ENCODE results near the gene OR10A5. TPM values are rescaled to one million over a fixed set of nuclear protein-coding genes. Genes with fewer than 3 reads are reported as not detected.

The OR10A5 gene
- total and polyA plus RNA-seq, 2 experiments from 2014 or later: 0.37 TPM; not detected in 1

DNA sequence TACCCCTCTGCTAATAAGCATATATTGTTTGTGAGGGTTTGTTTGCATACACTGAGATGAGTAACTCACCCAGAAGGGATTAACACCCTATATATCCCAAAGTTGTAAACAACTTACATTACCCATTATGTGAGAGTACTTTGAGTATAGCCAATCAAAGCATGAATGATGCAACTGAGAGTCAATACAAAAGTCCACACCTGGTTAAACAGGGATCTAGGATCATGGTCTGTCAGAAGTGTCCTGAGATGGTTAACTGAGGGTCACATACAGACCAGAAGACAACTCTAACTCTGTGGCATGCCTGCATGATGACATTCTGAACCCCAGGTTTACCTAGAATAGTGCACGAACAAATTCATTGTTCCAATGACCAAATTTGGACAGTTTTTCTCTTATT is 17.4 kb upstream of the OR10A5 start:
- no peaks in the 10 kb centered on the region for H4K20me1 ChIP-seq (replicated peaks; ENCODE audit: insufficient read depth)
- H3K36me3 Mint-ChIP-seq (ENCODE audit: low read depth): no peaks in the 10 kb centered on the region
- no peak overlapping the region for H2AFZ ChIP-seq
- TF ChIP-seq, protein P1, sequence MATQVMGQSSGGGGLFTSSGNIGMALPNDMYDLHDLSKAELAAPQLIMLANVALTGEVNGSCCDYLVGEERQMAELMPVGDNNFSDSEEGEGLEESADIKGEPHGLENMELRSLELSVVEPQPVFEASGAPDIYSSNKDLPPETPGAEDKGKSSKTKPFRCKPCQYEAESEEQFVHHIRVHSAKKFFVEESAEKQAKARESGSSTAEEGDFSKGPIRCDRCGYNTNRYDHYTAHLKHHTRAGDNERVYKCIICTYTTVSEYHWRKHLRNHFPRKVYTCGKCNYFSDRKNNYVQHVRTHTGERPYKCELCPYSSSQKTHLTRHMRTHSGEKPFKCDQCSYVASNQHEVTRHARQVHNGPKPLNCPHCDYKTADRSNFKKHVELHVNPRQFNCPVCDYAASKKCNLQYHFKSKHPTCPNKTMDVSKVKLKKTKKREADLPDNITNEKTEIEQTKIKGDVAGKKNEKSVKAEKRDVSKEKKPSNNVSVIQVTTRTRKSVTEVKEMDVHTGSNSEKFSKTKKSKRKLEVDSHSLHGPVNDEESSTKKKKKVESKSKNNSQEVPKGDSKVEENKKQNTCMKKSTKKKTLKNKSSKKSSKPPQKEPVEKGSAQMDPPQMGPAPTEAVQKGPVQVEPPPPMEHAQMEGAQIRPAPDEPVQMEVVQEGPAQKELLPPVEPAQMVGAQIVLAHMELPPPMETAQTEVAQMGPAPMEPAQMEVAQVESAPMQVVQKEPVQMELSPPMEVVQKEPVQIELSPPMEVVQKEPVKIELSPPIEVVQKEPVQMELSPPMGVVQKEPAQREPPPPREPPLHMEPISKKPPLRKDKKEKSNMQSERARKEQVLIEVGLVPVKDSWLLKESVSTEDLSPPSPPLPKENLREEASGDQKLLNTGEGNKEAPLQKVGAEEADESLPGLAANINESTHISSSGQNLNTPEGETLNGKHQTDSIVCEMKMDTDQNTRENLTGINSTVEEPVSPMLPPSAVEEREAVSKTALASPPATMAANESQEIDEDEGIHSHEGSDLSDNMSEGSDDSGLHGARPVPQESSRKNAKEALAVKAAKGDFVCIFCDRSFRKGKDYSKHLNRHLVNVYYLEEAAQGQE (IDR thresholded peaks at IDR 0.05; ENCODE audit: unreplicated experiment): no peak
- TF ChIP-seq NANOG (IDR thresholded peaks at IDR 0.05; ENCODE audit: borderline replicate concordance): no peak
- TF ChIP-seq EZH2phosphoT487 (IDR thresholded peaks at IDR 0.05; ENCODE audit: unreplicated experiment): no peak
- TF ChIP-seq, protein P2, sequence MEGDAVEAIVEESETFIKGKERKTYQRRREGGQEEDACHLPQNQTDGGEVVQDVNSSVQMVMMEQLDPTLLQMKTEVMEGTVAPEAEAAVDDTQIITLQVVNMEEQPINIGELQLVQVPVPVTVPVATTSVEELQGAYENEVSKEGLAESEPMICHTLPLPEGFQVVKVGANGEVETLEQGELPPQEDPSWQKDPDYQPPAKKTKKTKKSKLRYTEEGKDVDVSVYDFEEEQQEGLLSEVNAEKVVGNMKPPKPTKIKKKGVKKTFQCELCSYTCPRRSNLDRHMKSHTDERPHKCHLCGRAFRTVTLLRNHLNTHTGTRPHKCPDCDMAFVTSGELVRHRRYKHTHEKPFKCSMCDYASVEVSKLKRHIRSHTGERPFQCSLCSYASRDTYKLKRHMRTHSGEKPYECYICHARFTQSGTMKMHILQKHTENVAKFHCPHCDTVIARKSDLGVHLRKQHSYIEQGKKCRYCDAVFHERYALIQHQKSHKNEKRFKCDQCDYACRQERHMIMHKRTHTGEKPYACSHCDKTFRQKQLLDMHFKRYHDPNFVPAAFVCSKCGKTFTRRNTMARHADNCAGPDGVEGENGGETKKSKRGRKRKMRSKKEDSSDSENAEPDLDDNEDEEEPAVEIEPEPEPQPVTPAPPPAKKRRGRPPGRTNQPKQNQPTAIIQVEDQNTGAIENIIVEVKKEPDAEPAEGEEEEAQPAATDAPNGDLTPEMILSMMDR (conservative IDR thresholded peaks at IDR 0.05; ENCODE audit: low read depth in 2 of 2): no peak
- no peak for TF ChIP-seq JUNB (IDR thresholded peaks at IDR 0.05; ENCODE audit: unreplicated experiment)
- no peak for TF ChIP-seq ZNF331 (CRISPR knock-in tag; IDR thresholded peaks at IDR 0.05; ENCODE audit: low read depth)
- no peak for TF ChIP-seq POLR2AphosphoS5 (IDR thresholded peaks at IDR 0.05; ENCODE audit: low read depth)
- TF ChIP-seq, protein P3, sequence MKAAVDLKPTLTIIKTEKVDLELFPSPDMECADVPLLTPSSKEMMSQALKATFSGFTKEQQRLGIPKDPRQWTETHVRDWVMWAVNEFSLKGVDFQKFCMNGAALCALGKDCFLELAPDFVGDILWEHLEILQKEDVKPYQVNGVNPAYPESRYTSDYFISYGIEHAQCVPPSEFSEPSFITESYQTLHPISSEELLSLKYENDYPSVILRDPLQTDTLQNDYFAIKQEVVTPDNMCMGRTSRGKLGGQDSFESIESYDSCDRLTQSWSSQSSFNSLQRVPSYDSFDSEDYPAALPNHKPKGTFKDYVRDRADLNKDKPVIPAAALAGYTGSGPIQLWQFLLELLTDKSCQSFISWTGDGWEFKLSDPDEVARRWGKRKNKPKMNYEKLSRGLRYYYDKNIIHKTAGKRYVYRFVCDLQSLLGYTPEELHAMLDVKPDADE (IDR thresholded peaks at IDR 0.05): no peak
- TF ChIP-seq EZH2 (IDR thresholded peaks at IDR 0.05; ENCODE audit: low read depth, unreplicated experiment): no peak
- no peak for TF ChIP-seq CREB1 (CRISPR knock-in tag; IDR thresholded peaks at IDR 0.05; ENCODE audit: low read depth)
- TF ChIP-seq ZNF114 (CRISPR knock-in tag; IDR thresholded peaks at IDR 0.05): no peak
- TF ChIP-seq, protein P4, sequence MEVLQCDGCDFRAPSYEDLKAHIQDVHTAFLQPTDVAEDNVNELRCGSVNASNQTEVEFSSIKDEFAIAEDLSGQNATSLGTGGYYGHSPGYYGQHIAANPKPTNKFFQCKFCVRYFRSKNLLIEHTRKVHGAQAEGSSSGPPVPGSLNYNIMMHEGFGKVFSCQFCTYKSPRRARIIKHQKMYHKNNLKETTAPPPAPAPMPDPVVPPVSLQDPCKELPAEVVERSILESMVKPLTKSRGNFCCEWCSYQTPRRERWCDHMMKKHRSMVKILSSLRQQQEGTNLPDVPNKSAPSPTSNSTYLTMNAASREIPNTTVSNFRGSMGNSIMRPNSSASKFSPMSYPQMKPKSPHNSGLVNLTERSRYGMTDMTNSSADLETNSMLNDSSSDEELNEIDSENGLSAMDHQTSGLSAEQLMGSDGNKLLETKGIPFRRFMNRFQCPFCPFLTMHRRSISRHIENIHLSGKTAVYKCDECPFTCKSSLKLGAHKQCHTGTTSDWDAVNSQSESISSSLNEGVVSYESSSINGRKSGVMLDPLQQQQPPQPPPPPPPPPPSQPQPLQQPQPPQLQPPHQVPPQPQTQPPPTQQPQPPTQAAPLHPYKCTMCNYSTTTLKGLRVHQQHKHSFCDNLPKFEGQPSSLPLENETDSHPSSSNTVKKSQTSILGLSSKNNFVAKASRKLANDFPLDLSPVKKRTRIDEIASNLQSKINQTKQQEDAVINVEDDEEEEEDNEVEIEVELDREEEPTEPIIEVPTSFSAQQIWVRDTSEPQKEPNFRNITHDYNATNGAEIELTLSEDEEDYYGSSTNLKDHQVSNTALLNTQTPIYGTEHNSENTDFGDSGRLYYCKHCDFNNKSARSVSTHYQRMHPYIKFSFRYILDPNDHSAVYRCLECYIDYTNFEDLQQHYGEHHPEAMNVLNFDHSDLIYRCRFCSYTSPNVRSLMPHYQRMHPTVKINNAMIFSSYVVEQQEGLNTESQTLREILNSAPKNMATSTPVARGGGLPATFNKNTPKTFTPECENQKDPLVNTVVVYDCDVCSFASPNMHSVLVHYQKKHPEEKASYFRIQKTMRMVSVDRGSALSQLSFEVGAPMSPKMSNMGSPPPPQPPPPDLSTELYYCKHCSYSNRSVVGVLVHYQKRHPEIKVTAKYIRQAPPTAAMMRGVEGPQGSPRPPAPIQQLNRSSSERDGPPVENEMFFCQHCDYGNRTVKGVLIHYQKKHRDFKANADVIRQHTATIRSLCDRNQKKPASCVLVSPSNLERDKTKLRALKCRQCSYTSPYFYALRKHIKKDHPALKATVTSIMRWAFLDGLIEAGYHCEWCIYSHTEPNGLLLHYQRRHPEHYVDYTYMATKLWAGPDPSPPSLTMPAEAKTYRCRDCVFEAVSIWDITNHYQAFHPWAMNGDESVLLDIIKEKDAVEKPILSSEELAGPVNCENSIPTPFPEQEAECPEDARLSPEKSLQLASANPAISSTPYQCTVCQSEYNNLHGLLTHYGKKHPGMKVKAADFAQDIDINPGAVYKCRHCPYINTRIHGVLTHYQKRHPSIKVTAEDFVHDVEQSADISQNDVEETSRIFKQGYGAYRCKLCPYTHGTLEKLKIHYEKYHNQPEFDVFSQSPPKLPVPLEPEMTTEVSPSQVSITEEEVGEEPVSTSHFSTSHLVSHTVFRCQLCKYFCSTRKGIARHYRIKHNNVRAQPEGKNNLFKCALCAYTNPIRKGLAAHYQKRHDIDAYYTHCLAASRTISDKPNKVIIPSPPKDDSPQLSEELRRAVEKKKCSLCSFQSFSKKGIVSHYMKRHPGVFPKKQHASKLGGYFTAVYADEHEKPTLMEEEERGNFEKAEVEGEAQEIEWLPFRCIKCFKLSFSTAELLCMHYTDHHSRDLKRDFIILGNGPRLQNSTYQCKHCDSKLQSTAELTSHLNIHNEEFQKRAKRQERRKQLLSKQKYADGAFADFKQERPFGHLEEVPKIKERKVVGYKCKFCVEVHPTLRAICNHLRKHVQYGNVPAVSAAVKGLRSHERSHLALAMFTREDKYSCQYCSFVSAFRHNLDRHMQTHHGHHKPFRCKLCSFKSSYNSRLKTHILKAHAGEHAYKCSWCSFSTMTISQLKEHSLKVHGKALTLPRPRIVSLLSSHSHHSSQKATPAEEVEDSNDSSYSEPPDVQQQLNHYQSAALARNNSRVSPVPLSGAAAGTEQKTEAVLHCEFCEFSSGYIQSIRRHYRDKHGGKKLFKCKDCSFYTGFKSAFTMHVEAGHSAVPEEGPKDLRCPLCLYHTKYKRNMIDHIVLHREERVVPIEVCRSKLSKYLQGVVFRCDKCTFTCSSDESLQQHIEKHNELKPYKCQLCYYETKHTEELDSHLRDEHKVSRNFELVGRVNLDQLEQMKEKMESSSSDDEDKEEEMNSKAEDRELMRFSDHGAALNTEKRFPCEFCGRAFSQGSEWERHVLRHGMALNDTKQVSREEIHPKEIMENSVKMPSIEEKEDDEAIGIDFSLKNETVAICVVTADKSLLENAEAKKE (CRISPR knock-in tag; IDR thresholded peaks at IDR 0.05): no peak
- TF ChIP-seq STAT1 (IDR thresholded peaks at IDR 0.05; ENCODE audit: unreplicated experiment): no peak
- no peak overlapping the region for H3K27ac ChIP-seq (ENCODE audit: low read depth)
- no peak overlapping the region for H3K4me3 ChIP-seq
- no peaks in the 10 kb centered on the region for H3K27me3 Mint-ChIP-seq (ENCODE audit: insufficient read depth, low read depth, poor library complexity)
- H3K9me3 Mint-ChIP-seq: no peaks in the 10 kb centered on the region
- H3K27me3 ChIP-seq (ENCODE audit: insufficient read depth): no peaks in the 10 kb centered on the region
- no peak for DNase-seq (ENCODE audit: low spot score)
- 0 out of 2 replicates have a peak, but pooled peaks cover 5% of the 10 kb centered on the region for H3K9me2 ChIP-seq (ENCODE audit: insufficient read depth)
- H3K4me1 ChIP-seq (ENCODE audit: insufficient read depth): no peaks in the 10 kb centered on the region; the same call in 1 of the 2 replicates
- H3K79me2 ChIP-seq (replicated peaks; ENCODE audit: insufficient read depth): no peaks in the 10 kb centered on the region
- no peak overlapping the region for H3K4me3 Mint-ChIP-seq
- no peaks in the 10 kb centered on the region for H3K36me3 ChIP-seq (ENCODE audit: insufficient read depth)
- H3F3A ChIP-seq (replicated peaks; ENCODE audit: low read depth): no peaks in the 10 kb centered on the region
- no peak overlapping the region for H3K4me2 ChIP-seq
- 0 out of 3 replicates have a peak, but pooled peaks cover 2% of the 10 kb centered on the region for H3K4me1 Mint-ChIP-seq
- no peak for ATAC-seq
- no peak overlapping the region for H3K27ac Mint-ChIP-seq

Measured in GM23338 (cell line).